Mucosa of rectum (tissue), 2 donors: ENCODE measurements around the gene CCNL2.
"Not testable (repeated sequence)": the region's sequence is repeated elsewhere in the genome, so short reads cannot be mapped to it uniquely, and the experiment has no call there.

ENCODE experiments used
- H3K27ac ChIP-seq, 2 donors: one replicate each; pipeline ENCODE4 v1.7.0; 2013; ENCODE audit warnings: inconsistent platforms in 2 of 2, low read depth in 2 of 2, low read length in 2 of 2
- H3K27me3 ChIP-seq, 2 donors: one replicate each; pipeline ENCODE4 v1.7.0; 2013; ENCODE audit warnings: low read length in 2 of 2; ENCODE audit not compliant: control insufficient read depth in 2 of 2, insufficient read depth in 2 of 2
- H3K36me3 ChIP-seq, 2 donors: one replicate each; pipeline ENCODE4 v1.7.0; 2013; ENCODE audit warnings: low read length in 2 of 2; ENCODE audit not compliant: control insufficient read depth in 2 of 2, insufficient read depth in 2 of 2
- H3K4me1 ChIP-seq, 2 donors: one replicate each; pipeline ENCODE4 v1.7.0; 2013; ENCODE audit warnings: low read length in 2 of 2, mild to moderate bottlenecking in 1 of 2; ENCODE audit not compliant: control insufficient read depth in 2 of 2, insufficient read depth in 2 of 2
- H3K4me3 ChIP-seq, 2 donors: one replicate each; pipeline ENCODE4 v1.7.0; 2013; ENCODE audit warnings: low read length in 2 of 2
- H3K9ac ChIP-seq, 2 donors: one replicate each; pipeline ENCODE4 v1.7.0; 2013; ENCODE audit warnings: low read length in 2 of 2, low read depth in 1 of 2, mild to moderate bottlenecking in 1 of 2
- H3K9me3 ChIP-seq, 2 donors: one replicate each; pipeline ENCODE4 v1.7.0; 2013; ENCODE audit warnings: low read length in 2 of 2; ENCODE audit not compliant: control insufficient read depth in 2 of 2
- donor health status: healthy.
- donor health status: Normal muscosa, but diverticular disease.

CCNL2 gene

GRCh38 chr1:1387098-1388077 lies 11.7 kb downstream of the CCNL2 start:
- Histone ChIP-seq H3K4me3 (no peak overlapping the region), H3K4me1 (no peaks in the 10 kb centered on the region), H3K27ac (no peak overlapping the region), H3K27me3 (no peaks in the 10 kb centered on the region), H3K9ac (no peak overlapping the region), H3K9me3 (no peaks in the 10 kb centered on the region), H3K36me3 (peaks cover 54 to 62% of the 10 kb centered on the region in 2 donors)

GRCh38 chr1:1385931-1386330 lies 13.2 kb downstream of the CCNL2 start:
- no peak overlapping the region for H3K9ac ChIP-seq
- no peak overlapping the region for H3K4me3 ChIP-seq
- no peak overlapping the region for H3K27ac ChIP-seq
- H3K27me3 ChIP-seq, result no peaks in the 10 kb centered on the region
- H3K9me3 ChIP-seq, result no peaks in the 10 kb centered on the region
- H3K4me1 ChIP-seq, result no peaks in the 10 kb centered on the region
- peaks cover 42 to 55% of the 10 kb centered on the region in 2 donors for H3K36me3 ChIP-seq

- not testable (repeated sequence) for H3K4me3 ChIP-seq, H3K9ac ChIP-seq, H3K4me1 ChIP-seq, H3K27ac ChIP-seq, H3K27me3 ChIP-seq, H3K9me3 ChIP-seq
- H3K36me3 ChIP-seq, result peaks cover 36 to 49% of the 10 kb centered on the region in 2 donors
Measured at GRCh38 chr1:1385339-1385738, 13.8 kb downstream of the CCNL2 start.

- H3K9me3 ChIP-seq, result no peaks in the 10 kb centered on the region
- H3K27me3 ChIP-seq, result no peaks in the 10 kb centered on the region
- H3K27ac ChIP-seq, result no peak overlapping the region
- no peaks in the 10 kb centered on the region for H3K4me1 ChIP-seq
- no peak overlapping the region for H3K4me3 ChIP-seq
- no peak overlapping the region for H3K9ac ChIP-seq
- H3K36me3 ChIP-seq, result peaks cover 6 to 13% of the 10 kb centered on the region in 2 donors
Measured at GRCh38 chr1:1381294-1381693, 17.8 kb downstream of the CCNL2 start.

- Histone ChIP-seq H3K27ac (no peak overlapping the region), H3K36me3 (peaks cover 2 to 9% of the 10 kb centered on the region in 2 donors), H3K4me1 (no peaks in the 10 kb centered on the region), H3K4me3 (no peak overlapping the region), H3K9me3 (no peaks in the 10 kb centered on the region), H3K27me3 (no peaks in the 10 kb centered on the region), H3K9ac (no peak overlapping the region)
Measured at GRCh38 chr1:1380860-1381259, 18.3 kb downstream of the CCNL2 start.

GRCh38 chr1:1377540-1378205 lies 21.5 kb downstream of the CCNL2 start:
- Histone ChIP-seq H3K27me3 (no peaks in the 10 kb centered on the region), H3K9me3 (no peaks in the 10 kb centered on the region), H3K36me3 (peaks cover 3 to 11% of the 10 kb centered on the region in 2 donors), H3K4me3 (no peak overlapping the region), H3K27ac (no peak overlapping the region), H3K9ac (no peak overlapping the region), H3K4me1 (peaks cover 8 to 9% of the 10 kb centered on the region in 2 donors)

GRCh38 chr1:1376551-1377226 lies 22.4 kb downstream of the CCNL2 start:
- H3K9me3 ChIP-seq, result no peaks in the 10 kb centered on the region
- no peaks in the 10 kb centered on the region for H3K27me3 ChIP-seq
- peaks cover 3 to 10% of the 10 kb centered on the region in 2 donors for H3K36me3 ChIP-seq
- no peak overlapping the region for H3K4me3 ChIP-seq
- H3K9ac ChIP-seq, result peak overlapping the region in 1 of 2 donors; percentile 14
- peaks cover 8 to 15% of the 10 kb centered on the region in 2 donors for H3K4me1 ChIP-seq
- H3K27ac ChIP-seq, result no peak overlapping the region

GRCh38 chr1:1374929-1375662 lies 24.0 kb downstream of the CCNL2 start, which contains the start of gene AURKAIP1:
TSS of gene AURKAIP1 (minus strand) at chr1:1375207. CDS start at chr1:1374756, 451 bp downstream.
- Histone ChIP-seq H3K36me3 (peaks cover 3 to 6% of the 10 kb centered on the region in 2 donors), H3K27ac (peak within 1 kb of the TSS; percentile 88 to 90), H3K27me3 (no peaks in the 10 kb centered on the region), H3K4me1 (peaks cover 8 to 19% of the 10 kb centered on the region in 2 donors), H3K9me3 (no peaks in the 10 kb centered on the region), H3K9ac (peak within 1 kb of the TSS; percentile 89 to 91), H3K4me3 (peak within 1 kb of the TSS; percentile 81 to 89)

GRCh38 chr1:1374589-1374928 lies 24.6 kb downstream of the CCNL2 start:
- Histone ChIP-seq H3K4me1 (peaks cover 8 to 19% of the 10 kb centered on the region in 2 donors), H3K9me3 (no peaks in the 10 kb centered on the region), H3K4me3 (peak overlapping the region; percentile 81 to 89), H3K9ac (peak overlapping the region; percentile 89 to 91), H3K27ac (peak overlapping the region; percentile 88 to 90), H3K36me3 (peaks cover 3 to 6% of the 10 kb centered on the region in 2 donors), H3K27me3 (no peaks in the 10 kb centered on the region)
